NK-92 (cell line): ENCODE results near the gene DPYSL5.
"Not testable (repeated sequence)": the region's sequence is repeated elsewhere in the genome, so short reads cannot be mapped to it uniquely, and the experiment has no call there.

Experiments
- DNase-seq: peaks from one replicate; lab custom pipeline; 2025; ENCODE audit not compliant: unreplicated experiment; lab: John Stamatoyannopoulos, UW

The DPYSL5 gene

DNA sequence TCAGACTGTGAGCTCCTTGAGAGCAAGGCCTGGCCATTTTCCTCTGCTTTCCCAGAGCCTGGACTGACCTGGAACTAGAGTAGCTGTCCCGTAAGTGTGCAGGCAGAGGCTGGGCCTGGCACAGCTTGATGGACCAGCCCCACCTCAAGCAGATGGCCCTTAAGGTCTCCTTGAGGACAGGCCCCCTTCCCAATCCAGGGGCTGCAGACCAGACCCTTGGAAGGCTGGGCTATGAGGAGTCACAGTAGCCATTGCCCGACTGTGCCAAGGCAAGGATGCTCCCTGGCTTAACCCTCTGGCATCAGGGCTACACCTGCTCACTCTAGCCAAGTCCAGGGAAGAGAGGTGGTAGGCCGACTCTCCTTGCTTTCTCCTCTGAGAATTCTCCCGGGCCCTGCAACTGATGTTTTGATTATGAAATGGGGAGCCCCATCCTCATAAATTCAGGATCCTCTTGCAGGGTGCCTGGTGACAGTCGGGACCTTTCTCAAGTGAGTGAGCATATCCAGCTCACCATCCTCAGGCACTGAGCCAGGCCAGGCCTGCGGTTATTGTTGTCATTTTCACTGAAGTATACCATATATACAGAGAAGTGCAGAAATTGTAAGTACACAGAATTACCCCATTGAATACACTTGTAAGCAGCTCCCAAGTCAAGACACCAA lies 51.7 kb downstream of the DPYSL5 start:
- DNase-seq: no peak

GRCh38 chr2:26900831-26901321 lies 52.9 kb downstream of the DPYSL5 start:
- DNase-seq: no peak

DNA sequence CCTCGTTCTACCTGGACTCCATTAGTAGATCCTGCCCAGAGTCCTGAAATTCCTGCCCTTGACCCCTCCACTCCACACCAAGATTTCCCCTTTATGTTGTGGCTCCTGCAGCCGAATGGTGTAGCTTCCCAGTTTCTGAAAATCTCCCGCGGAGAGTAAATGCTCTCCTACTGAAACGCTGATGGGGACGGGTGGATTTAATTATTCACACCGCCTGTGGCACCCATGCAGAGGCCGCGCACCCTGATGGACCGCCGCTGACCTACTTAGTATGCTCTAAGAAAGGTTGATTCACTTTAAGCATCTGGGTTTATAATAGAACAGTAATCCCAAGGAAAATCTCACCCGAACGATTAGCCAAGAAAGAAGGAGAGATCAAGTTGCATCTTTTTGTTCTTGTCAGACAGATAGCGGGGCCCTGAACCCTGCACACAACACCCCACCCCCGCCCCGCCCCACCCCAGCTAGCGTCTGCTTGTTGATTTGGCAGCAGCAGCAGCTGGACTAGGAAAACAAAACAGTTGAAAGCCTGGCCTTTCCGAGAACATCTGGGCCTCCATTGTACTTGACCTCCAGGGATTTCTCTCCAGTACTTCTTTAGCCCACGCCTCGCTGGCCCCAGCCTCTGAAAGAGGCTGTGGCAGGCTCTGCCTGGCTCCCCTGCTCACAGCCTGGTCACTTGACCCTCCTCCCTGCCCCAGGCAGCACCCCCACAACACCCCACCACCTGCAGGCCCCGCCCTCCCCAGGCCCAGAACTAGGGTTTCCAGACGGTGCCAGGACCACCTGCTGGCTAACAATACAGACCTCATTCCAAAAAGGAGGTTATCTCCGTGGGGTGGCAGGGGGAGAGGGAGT lies 53.6 kb downstream of the DPYSL5 start:
- DNase-seq: no peak

DNA sequence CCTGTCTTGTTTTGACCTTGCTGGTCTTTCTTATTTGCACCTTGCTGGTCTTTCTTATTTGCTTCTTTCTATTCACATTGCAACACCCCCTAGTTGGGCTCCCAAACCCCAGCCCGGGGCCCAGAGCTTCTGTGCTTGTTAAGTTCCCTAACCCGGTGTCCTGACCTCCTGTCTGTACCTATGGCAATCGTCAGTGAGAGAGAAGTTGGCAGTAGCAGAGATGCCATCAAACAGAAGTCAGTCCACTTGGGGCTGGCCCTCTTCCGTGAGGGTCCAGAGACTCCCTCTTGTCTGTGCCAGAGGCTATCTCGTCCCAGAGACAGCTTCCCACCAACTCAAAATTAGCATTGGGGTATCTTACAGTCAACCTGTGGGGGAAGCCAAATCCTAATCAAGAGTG lies 55.7 kb downstream of the DPYSL5 start:
- DNase-seq: no peak

DNA sequence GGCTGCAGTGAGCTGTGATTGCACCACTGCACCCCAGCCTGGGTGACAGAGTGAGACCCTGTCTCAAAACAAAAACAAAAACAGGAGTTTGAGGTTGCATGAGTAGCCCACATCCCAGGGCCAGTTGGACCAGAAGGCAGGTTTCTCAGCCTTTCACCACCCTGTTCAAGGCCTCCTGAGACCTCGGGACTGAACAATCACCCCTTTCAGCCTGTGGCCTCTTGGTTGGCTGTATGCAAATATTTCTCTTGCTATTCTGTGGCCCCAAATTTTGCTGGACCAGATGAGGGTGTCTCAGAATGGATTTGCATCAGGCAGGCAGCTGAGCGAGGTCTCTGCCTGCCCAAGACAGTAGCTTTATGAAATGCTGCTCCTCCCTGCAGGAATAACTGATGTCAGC lies 56.9 kb downstream of the DPYSL5 start:
- DNase-seq: no peak

DNA sequence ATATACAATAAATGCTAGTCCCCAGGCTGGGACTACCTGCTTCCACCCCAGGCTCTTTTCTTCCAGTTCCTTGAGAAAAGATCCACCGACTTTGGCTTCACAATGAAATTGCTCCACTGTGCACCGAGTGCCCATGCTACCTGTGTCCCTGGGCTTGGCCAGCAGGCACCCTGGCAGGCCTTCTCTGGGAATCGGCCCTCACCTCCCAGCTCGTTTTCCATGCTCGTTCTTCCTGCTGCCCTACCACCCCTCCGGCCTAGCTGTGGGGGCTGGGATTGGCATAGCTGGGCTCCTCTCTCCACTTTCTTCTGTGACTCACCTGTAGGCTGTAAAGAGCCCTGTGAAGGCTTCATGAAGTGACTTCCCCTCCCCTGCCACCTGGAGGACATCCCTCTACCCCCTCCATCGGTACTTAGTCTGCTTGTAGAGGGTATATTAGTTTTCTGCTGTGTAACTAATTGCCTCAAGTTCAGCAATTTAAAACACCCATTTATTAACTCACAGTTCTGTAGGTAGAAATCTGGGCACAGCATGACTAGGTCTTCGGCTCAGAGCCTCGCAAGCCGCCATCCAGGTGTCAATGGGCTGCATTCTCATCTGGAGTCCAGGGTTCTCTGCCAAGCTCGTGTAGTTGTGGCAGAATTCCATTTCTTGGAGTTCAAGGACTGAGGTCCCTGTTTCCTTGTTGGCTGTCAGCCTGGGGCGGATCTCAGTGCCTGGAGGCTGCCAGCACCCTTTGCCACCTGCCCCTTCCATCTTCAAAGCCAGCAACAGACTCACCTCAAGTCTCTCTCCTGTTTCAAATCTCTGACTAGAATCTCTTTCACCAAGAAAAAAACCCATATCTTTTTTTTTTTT lies 57.6 kb downstream of the DPYSL5 start:
- DNase-seq: no peak

DNA sequence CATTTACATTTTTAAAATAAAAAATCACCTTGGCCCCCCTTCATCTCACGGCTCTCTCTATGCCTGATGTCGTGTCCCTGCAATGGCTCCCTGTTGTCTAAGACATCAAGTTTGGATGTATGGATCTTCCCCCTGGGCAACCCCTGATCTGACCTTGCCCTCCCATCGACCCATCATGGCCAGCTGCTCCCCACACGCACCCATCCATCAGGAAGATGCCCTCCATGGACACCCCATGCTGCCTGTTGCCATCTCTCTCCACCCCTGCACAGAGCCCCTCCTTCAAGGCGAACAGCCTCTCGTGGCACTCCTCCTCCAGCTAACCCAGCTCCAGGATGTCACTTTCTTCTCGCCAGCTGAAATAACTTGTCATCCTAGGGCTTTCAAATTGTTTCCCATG lies 59.5 kb downstream of the DPYSL5 start:
- DNase-seq: no peak

DNA sequence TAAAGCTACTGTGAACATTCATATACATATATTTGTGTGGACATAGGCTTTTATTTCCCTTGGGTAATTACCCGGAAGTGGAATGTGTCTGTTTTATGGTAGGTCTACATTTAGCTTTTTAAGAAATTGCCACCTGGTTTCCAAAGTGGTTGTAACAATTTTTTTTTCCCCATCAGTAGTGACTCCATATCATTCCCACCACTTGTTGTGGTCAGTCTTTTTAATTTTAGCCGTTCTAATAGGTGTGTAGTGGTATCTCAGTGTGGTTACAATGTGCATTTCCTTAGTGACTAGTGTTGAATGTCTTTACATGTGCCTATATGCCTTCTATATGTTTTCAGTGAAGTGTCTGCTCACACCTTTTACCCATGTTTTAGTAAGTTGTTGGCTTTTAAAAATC lies 62.2 kb downstream of the DPYSL5 start:
- DNase-seq: no peak

DNA sequence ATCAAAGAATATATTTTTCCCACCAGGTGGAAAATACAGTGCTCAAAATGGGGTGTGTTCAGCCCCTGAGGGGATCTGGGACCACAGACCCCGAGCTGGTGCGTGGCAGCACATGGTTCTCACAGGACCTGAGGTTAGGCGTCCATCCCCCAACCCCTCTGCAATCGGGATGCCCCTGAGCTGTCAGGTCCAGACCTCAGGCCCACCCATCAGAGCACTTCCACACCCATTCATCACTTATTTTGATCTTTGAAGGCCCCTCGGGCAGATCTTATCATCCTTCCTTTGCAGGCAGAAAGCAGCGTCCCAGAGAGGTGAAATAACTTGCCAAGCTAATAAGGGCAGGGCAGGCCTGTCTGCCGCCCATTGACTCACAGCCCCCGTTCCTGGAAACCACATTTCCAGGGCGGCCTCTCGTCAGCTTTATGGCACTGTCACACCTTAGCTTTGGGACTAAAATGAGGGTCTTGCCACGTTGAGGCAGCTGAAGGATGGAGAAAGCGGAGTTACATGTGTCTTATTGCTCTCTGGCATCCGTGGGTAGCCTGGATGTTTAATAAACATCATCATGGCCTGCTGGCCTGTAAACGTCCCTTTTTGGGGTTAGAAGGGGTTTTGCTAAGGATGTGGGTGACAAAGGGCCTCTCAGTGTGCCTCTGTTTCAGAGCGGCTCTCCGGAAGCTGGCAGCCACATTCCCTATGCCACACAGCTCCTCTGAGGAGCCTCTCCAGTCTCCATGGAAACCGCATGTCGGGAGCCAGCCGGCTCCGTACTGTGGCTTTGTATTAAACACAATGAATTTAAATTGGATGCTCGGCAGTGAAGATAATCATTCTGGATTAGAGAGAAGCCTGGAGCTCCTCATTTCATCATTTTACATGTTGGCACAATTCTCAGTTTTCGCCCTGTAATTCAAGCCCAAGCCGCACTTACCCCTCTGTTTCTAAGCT lies 64.3 kb downstream of the DPYSL5 start:
- DNase-seq: no peak

GRCh38 chr2:26913606-26913998 lies 65.7 kb downstream of the DPYSL5 start:
- no peak for DNase-seq

DNA sequence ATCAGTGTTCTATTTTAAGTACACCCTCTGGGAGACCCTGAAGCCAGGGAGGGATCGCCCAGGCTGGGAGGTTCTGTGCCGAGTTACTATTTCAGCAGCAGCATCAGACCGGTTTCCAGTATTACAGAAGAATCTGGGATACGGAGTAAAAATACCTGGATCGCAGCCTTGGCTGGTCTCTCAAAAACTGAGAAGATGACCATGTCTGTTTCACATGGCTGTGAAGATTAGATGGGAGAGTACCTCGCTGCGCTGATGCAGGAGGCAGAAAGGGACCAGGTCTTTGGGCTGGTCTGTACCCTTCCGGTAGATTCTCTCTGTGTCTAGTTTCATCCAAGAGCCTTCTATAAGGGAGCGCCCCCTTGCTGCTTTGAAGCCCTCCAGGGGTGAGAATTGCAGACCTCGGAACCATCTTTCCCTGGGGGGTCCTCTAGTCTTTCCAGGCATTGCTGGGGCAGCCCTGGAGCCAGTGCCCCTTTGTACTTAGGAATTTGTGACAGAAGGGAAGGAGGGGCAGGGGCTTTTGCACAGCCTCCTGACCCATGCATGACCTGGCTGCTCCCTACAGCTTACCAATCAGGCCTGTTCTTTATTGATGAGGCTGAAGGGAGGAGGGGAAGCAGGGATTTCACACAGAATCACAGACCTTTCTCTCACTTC lies 66.2 kb downstream of the DPYSL5 start:
- no peak for DNase-seq

DNA sequence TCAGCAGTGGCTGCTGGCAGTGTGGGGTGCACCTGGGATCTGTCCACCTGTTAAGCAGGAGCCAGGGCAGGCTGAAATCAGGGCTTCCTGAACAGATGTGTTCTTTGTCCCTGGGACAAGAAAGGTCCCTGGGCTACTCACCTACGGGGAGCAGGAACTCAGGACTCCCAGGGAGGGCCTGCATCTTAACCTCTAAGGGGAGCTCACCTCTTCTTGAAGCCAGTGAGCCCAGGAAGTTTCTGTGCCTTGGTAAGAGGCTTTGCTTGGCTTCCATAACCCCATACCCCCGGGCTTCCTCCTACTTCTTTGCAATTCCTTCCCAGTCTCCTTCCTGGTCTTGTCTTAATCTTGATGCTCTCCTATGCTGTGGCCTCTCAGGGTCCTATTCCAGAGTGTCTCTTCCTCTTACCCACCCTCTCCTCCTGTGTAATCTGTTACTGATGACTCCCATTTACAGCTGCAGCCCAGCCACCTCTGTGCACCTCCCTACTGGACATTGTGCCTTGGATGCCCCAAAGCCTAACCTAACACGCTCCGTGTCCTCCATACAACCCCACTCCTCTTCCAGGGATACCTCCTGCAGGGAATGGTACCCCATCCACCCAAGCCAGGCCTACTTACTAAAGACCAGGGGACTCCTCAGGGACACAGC lies 66.9 kb downstream of the DPYSL5 start:
- DNase-seq: no peak

- DNase-seq: no peak
These were observed 67.4 kb downstream of the DPYSL5 start for GRCh38 chr2:26915316-26915715.

DNA sequence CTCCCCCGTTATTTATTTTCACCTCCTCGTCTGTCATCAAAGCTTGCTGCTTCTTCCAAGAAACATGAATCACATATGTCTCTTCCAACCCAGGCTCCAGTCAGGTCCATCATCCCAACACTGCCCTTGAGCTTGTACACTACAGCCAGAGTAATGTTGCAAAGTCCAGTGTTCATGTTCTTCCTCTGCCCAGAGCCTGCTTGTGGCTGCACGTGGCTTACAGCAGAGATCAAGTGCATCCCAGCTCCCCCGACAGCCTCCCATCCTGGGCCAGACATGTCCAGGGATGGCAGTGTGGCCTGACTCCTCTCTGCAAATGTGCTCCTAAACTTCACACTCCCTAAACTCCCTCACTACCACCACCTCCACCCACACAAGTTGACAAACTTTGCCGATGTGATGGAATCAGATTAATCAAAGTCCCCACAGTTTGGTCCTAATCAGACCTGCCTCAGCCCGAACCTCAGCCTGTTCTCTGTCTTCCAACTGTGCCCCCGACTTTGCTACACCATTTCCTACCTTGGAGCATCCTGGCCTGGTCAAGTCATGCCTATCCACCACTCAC lies 68.3 kb downstream of the DPYSL5 start:
- DNase-seq: no peak

DNA sequence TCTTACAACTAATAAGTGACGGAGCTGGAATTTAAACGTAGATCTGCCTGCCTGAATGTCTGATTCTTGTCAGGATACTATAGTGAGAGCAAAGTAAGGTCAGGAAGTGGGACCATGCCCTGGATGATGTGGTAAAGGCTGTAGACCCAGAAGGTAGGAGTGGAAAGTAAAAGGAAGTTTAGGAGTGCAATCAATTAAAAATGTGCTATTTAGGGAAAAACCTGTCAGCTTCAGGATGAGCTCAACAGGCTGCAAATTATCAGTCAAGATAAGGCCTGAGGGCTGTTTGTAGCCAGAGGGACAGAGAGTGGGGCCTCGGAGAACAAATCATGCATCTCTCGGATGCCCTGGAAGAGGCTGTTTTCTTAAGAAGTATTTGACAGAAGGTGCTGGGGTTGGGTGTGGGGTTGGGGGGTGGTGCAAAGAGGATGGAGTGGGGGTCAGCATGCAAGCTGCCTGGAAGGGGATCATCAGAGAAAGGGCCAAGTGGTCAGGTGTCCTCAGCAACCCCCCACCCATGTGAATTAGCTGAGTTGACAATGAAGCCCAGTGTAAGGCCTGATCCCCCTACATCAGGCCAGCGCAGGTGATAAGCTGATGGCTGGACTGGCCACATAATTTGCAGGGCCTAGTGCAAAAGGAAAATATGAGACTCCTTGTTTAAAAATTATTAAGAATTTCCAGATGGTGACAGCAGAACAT lies 69.4 kb downstream of the DPYSL5 start:
- DNase-seq: no peak

- DNase-seq: no peak
These were observed 73.4 kb downstream of the DPYSL5 start for GRCh38 chr2:26921323-26921722.

DNA sequence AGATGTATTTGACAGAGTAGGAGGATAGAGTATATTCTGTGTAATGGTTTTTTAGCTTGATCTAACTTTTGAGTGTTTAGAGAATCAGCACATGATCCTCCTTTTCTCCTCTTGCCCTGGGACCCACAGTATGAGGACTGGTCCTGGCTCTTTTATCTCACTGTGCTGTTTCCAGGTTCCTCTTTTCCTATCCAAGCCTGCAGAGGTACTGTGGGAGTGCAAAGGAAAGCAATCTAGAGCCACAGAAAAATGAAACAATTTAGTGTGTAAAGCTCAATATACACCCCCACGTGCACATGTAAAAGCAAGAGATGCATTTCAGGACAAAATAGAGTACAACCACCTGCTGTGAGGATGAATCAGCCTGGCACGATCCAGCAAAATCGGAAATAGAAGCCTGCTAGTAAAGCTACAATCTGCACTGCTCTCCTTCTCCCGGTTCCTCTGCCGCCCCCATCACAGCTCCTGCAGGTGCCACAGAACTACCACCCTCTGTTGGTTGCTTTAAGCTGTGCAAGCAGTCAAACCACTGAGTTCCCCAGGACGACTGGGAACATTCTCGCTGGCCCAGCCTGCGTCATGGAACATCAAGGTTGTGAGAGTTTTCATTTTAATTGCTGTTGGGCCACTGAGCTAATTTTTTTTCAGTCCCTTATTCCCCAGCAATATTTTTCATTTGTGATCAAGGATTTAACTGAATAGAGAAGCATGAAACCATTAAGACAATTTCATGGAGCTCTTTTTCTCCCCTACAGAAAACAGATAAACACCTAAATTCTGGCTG lies 74.7 kb downstream of the DPYSL5 start:
- no peak for DNase-seq

- DNase-seq: not testable (repeated sequence)
These were observed 75.2 kb downstream of the DPYSL5 start for GRCh38 chr2:26923189-26923466.
